GM12878 (cell line): ENCODE measurements around the gene HLA-DQB1. TPM values are rescaled to one million over a fixed set of nuclear protein-coding genes. Genes with fewer than 3 reads are reported as not detected.

ENCODE experiments used
- ATAC-seq: fragments of 200-7000 bp; cut with Tn5 transposase; 3 replicates; pipeline ENCODE4 v1.9.1; 2020; ENCODE audit warnings: mild to moderate bottlenecking, moderate library complexity
- BruUV-seq: library from RNA; stranded (reverse); fragments of 400-500 nt; replicated peaks from 2 replicates; lab custom pipeline; 2021; lab: Mats Ljungman, UMichigan
- CTCF ChIA-PET: fragments of 300-600 bp; sonication (Branson Sonifier 250); formaldehyde crosslinking; extraction: SDS; loops from one replicate; lab custom pipeline; 2021; ENCODE audit warnings: inconsistent platforms; lab: Yijun Ruan, JAX
- POLR2A ChIA-PET: fragments of 350-600 bp; formaldehyde crosslinking; extraction: SDS; loops from one replicate; lab custom pipeline; 2021; ENCODE audit warnings: inconsistent platforms; lab: Charles Lee
- RAD21 ChIA-PET: fragments of 300-600 bp; sonication (Branson Sonifier 250); formaldehyde crosslinking; loops from one replicate; lab custom pipeline; 2023; ENCODE audit warnings: antibody characterized with exemption; ENCODE audit not compliant: unreplicated experiment; lab: Charles Lee
- SMC1A ChIA-PET: fragments of 300-600 bp; sonication (Branson Sonifier 250); formaldehyde crosslinking; loops from one replicate; lab custom pipeline; 2023; ENCODE audit not compliant: unreplicated experiment, uncharacterized antibody; lab: Charles Lee
- DNase-seq: peaks from one replicate; pipeline ENCODE4 v3.0.0-alpha.2; 2011; ENCODE audit warnings: low read depth, low spot score
- FAIRE-seq: peaks from 3 replicates; lab custom pipeline; 2011; peaks lifted over from hg19 to GRCh38; lab: Jason Lieb, UNC
- H2AFZ ChIP-seq: 2 replicates; pipeline ENCODE4 v1.6.0; 2011; ENCODE audit warnings: low read depth, low read length, control low read depth; ENCODE audit not compliant: control insufficient read depth
- H3K27ac ChIP-seq: 2 replicates; pipeline ENCODE4 v1.5.1; 2011; ENCODE audit warnings: control low read depth; ENCODE audit not compliant: control insufficient read depth, insufficient read depth
- H3K27me3 ChIP-seq, 2 experiments: replicated peaks in 1 of 2; 2 replicates each; pipeline versions ENCODE4 v1.6.0 to v1.6.1; 2011; ENCODE audit warnings: low read length in 1 of 2; ENCODE audit not compliant: control insufficient read depth in 2 of 2, insufficient read depth in 2 of 2
- H3K36me3 ChIP-seq, 2 experiments: 2 replicates each; pipeline ENCODE4 v1.5.1; 2011; ENCODE audit warnings: low read length in 1 of 2; ENCODE audit not compliant: control insufficient read depth in 2 of 2, insufficient read depth in 2 of 2
- H3K4me1 ChIP-seq: 2 replicates; pipeline ENCODE4 v1.6.1; 2011; ENCODE audit warnings: mild to moderate bottlenecking, low read length, moderate library complexity, mixed read lengths; ENCODE audit not compliant: control insufficient read depth, insufficient read depth
- H3K4me2 ChIP-seq: 2 replicates; pipeline ENCODE4 v1.6.0; 2011; ENCODE audit warnings: control low read depth; ENCODE audit not compliant: control insufficient read depth, insufficient read depth
- H3K4me3 ChIP-seq: fragments of 200-600 bp; sonication (generic); 2 replicates; pipeline ENCODE4 v1.5.1; 2016
- H3K79me2 ChIP-seq: 2 replicates; pipeline ENCODE4 v1.6.0; 2011; ENCODE audit warnings: low read length; ENCODE audit not compliant: control insufficient read depth, insufficient read depth
- H3K9ac ChIP-seq: 2 replicates; pipeline ENCODE4 v1.8.0; 2011; ENCODE audit warnings: low read length, control low read depth, mixed read lengths; ENCODE audit not compliant: control insufficient read depth, insufficient read depth
- H3K9me3 ChIP-seq: replicated peaks from 3 replicates; pipeline ENCODE4 v1.5.1; 2011; ENCODE audit warnings: mild to moderate bottlenecking, low read length; ENCODE audit not compliant: control insufficient read depth, insufficient read depth
- H4K20me1 ChIP-seq: 2 replicates; pipeline ENCODE4 v1.6.0; 2011; ENCODE audit not compliant: control insufficient read depth, insufficient read depth
- BHLHE40 ChIP-seq, 2 experiments: fragments of 450-650 bp in 1 of 2; IDR thresholded peaks; 2 replicates each; pipeline ENCODE4 v1.6.1; 2011 to 2017; ENCODE audit warnings: low read depth in 2 of 2, borderline replicate concordance in 1 of 2, improper control_type of control experiment in 1 of 2, low read length in 1 of 2, mild to moderate bottlenecking in 1 of 2
- BRCA1 ChIP-seq: IDR thresholded peaks from 2 replicates; pipeline ENCODE4 v1.6.1; 2011; ENCODE audit warnings: low read depth, low read length, improper control_type of control experiment
- CHD2 ChIP-seq: IDR thresholded peaks from 2 replicates; pipeline ENCODE4 v1.6.1; 2011; ENCODE audit warnings: low read depth, low read length, improper control_type of control experiment, borderline replicate concordance
- CREM ChIP-seq: IDR thresholded peaks from 2 replicates; pipeline ENCODE4 v1.6.1; 2014; ENCODE audit warnings: antibody characterized with exemption, low read depth
- DPF2 ChIP-seq: fragments of 450-650 bp; IDR thresholded peaks from 2 replicates; pipeline ENCODE4 v1.6.1; 2017; ENCODE audit warnings: mild to moderate bottlenecking
- HCFC1 ChIP-seq: fragments of 150-350 bp; IDR thresholded peaks from 2 replicates; pipeline ENCODE4 v1.6.1; 2014; ENCODE audit warnings: low read length
- JUNB ChIP-seq: IDR thresholded peaks from 2 replicates; pipeline ENCODE4 v1.6.1; 2016; ENCODE audit warnings: antibody characterized with exemption, mild to moderate bottlenecking
- MTA2 ChIP-seq: fragments of 450-650 bp; IDR thresholded peaks from 2 replicates; pipeline ENCODE4 v1.6.1; 2016; ENCODE audit warnings: low read depth, mild to moderate bottlenecking, moderate library complexity
- ZBTB40 ChIP-seq: fragments of 450-650 bp; IDR thresholded peaks from 2 replicates; pipeline ENCODE4 v1.6.1; 2016; ENCODE audit warnings: mild to moderate bottlenecking, moderate library complexity, borderline replicate concordance
- WGBS: methylation state at CpG from one replicate; pipeline ENCODE4 v1.1.6; 2016; ENCODE audit warnings: low lambda C conversion rate; ENCODE audit not compliant: insufficient replicate concordance, insufficient coverage; ENCODE audit errors: missing lambda C conversion rate; 5-methylcytosine and 5-hydroxymethylcytosine counted together
- in situ Hi-C: fragments of 300-500 bp; cut with MboI; formaldehyde crosslinking; loops from 9 replicates; pipeline ENCODE4 v1.14.3; 2018; ENCODE audit warnings: mixed read lengths
- intact Hi-C: fragments of 100-400 bp; cut with micrococcal nuclease; formaldehyde crosslinking; loops from one replicate; pipeline ENCODE4 v1.14.2; 2022; ENCODE audit not compliant: unreplicated experiment
- polyA plus RNA-seq, 11 experiments: library from polyadenylated mRNA; depleted of rRNA in 4 of 11; unstranded in 6 of 11; stranded (reverse) in 5 of 11; fragments of >200 nt; fragmentation: Nextera tagmentation in 4 of 11; fragmentation: Illumina TruSeq in 1 of 11; extraction: Ambion mirVana in 4 of 11; extraction: Trizol in 1 of 11; gene quantifications; 1 replicate in 1 of 11; 2 replicates in 10 of 11; pipeline versions ENCODE4 v1.2.1 to v1.2.3, GENCODE V29; 2011 to 2016; ENCODE audit warnings: inconsistent platforms in 2 of 11, missing spikeins in 2 of 11, low read depth in 1 of 11
- total RNA-seq, 4 experiments: library from RNA; depleted of rRNA in 3 of 4; stranded (reverse); fragments of >200 nt in 3 of 4; fragmentation: Illumina TruSeq in 1 of 4; extraction: Trizol in 1 of 4; gene quantifications; 2 replicates each; pipeline versions ENCODE4 v1.2.1 to v1.2.3, GENCODE V29; 2013 to 2021
- TF ChIP-seq, protein P1 (sequence below): fragments of 150-350 bp; IDR thresholded peaks from 2 replicates; pipeline ENCODE4 v1.6.1; 2014; ENCODE audit warnings: mild to moderate bottlenecking, low read depth, low read length
- TF ChIP-seq, protein P2 (sequence below): fragments of 150-350 bp; IDR thresholded peaks from 2 replicates; pipeline ENCODE4 v1.6.1; 2016; ENCODE audit warnings: low read depth, low read length
- TF ChIP-seq, protein P3 (sequence below): IDR thresholded peaks from 2 replicates; pipeline ENCODE4 v1.6.1; 2011; ENCODE audit warnings: low read depth, low read length, improper control_type of control experiment, borderline replicate concordance

HLA-DQB1 gene
- total and polyA plus RNA-seq, 10 of the 15 experiments (the other 5 are each of a cell fraction or from before 2014, with no cell fraction given) = 38.1 to 403 (median 91.4) TPM

- no peak overlapping the region for H3K4me3 ChIP-seq
- H3K36me3 ChIP-seq = no peaks in the 10 kb centered on the region
- H2AFZ ChIP-seq = peak overlapping the region; percentile 67
- no TSS peak for BruUV-seq
- FAIRE-seq (peak; percentile 87), ATAC-seq (peak; percentile 85), DNase-seq (peak; percentile 95)
- H3K9me3 ChIP-seq = peaks cover 9% of the 10 kb centered on the region
- ChIA-PET SMC1A (interaction anchor here (1.4 to 5.7 kb wide), 7 partner anchors 10 to 93 kb away, joined by 3 to 94 read pairs (median 11); partner anchors contain the start of gene HLA-DRB1), RAD21 (interaction anchor here (0.8 to 2.7 kb wide), 11 partner anchors 17 to 233 kb away, joined by 3 to 14 read pairs (median 4); partner anchors contain the start of gene HLA-DQA1), CTCF (interaction anchor here (1.3 to 2.2 kb wide), 3 partner anchors 10 to 45 kb away, joined by 3 to 16 read pairs (median 4); no protein-coding TSS in a partner anchor), POLR2A (interaction anchor here (0.6 to 11.5 kb wide), 15 partner anchors 8 to 232 kb away, joined by 3 to 168 read pairs (median 5); partner anchors contain the start of genes HLA-DQA1 and HLA-DRA)
- intact Hi-C loops = loop anchor here (2.0 to 5.0 kb wide), 2 partner anchors 17 to 46 kb away; no protein-coding TSS in a partner anchor
- peak overlapping the region; percentile 65 for H3K9ac ChIP-seq
- peak overlapping the region; percentile 31 for H3K4me2 ChIP-seq
- H3K79me2 ChIP-seq = peaks cover 31% of the 10 kb centered on the region
- 1% methylated on average over 5 of the region's 5 CpGs for WGBS
- no peaks in the 10 kb centered on the region for H3K27me3 ChIP-seq
- H4K20me1 ChIP-seq = no peaks in the 10 kb centered on the region
- peaks cover 22% of the 10 kb centered on the region for H3K4me1 ChIP-seq
- in situ Hi-C loops = loop anchor here (5.0 kb wide), 1 partner anchor 94 kb away; the partner anchor contains the start of gene HLA-DQB2
- peak overlapping the region; percentile 92 for H3K27ac ChIP-seq
- TF ChIP-seq BHLHE40 (IDR thresholded peaks at IDR 0.05; ENCODE audit: borderline replicate concordance in 1 of 2, low read depth in 2 of 2, low read length in 1 of 2) (peak; percentile 68 to 69; a peak in 2 of 4 replicates), CREM (peak; percentile 97), ZBTB40 (no peak), BRCA1 (no peak), JUNB (no peak), MTA2 (peak; percentile 30; the same call in 1 of the 2 replicates), CHD2 (0 out of 2 replicates have a peak, but pooled peaks have one; percentile 23), DPF2 (peak; percentile 60; the same call in 1 of the 2 replicates), HCFC1 (no peak)
- TF ChIP-seq, protein P1, sequence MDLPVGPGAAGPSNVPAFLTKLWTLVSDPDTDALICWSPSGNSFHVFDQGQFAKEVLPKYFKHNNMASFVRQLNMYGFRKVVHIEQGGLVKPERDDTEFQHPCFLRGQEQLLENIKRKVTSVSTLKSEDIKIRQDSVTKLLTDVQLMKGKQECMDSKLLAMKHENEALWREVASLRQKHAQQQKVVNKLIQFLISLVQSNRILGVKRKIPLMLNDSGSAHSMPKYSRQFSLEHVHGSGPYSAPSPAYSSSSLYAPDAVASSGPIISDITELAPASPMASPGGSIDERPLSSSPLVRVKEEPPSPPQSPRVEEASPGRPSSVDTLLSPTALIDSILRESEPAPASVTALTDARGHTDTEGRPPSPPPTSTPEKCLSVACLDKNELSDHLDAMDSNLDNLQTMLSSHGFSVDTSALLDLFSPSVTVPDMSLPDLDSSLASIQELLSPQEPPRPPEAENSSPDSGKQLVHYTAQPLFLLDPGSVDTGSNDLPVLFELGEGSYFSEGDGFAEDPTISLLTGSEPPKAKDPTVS = no peak
- TF ChIP-seq, protein P2, sequence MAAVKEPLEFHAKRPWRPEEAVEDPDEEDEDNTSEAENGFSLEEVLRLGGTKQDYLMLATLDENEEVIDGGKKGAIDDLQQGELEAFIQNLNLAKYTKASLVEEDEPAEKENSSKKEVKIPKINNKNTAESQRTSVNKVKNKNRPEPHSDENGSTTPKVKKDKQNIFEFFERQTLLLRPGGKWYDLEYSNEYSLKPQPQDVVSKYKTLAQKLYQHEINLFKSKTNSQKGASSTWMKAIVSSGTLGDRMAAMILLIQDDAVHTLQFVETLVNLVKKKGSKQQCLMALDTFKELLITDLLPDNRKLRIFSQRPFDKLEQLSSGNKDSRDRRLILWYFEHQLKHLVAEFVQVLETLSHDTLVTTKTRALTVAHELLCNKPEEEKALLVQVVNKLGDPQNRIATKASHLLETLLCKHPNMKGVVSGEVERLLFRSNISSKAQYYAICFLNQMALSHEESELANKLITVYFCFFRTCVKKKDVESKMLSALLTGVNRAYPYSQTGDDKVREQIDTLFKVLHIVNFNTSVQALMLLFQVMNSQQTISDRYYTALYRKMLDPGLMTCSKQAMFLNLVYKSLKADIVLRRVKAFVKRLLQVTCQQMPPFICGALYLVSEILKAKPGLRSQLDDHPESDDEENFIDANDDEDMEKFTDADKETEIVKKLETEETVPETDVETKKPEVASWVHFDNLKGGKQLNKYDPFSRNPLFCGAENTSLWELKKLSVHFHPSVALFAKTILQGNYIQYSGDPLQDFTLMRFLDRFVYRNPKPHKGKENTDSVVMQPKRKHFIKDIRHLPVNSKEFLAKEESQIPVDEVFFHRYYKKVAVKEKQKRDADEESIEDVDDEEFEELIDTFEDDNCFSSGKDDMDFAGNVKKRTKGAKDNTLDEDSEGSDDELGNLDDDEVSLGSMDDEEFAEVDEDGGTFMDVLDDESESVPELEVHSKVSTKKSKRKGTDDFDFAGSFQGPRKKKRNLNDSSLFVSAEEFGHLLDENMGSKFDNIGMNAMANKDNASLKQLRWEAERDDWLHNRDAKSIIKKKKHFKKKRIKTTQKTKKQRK = no peak
- TF ChIP-seq, protein P3, sequence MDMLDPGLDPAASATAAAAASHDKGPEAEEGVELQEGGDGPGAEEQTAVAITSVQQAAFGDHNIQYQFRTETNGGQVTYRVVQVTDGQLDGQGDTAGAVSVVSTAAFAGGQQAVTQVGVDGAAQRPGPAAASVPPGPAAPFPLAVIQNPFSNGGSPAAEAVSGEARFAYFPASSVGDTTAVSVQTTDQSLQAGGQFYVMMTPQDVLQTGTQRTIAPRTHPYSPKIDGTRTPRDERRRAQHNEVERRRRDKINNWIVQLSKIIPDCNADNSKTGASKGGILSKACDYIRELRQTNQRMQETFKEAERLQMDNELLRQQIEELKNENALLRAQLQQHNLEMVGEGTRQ = no peak
Observed at GRCh38 chr6:32668226-32668747, 1.8 kb upstream of the HLA-DQB1 start.
